K562 (cell line): ENCODE data around the gene ENG. TPM values are rescaled to one million over a fixed set of nuclear protein-coding genes. Genes with fewer than 3 reads are reported as not detected.
A peak's percentile ranks its signal among the peaks of the same experiment; 100 is the strongest.

Experiments used
- CC2D1A ChIP-seq: fragments of 450-650 bp; IDR thresholded peaks from 2 replicates; pipeline ENCODE4 v1.6.1; 2017; ENCODE audit warnings: mild to moderate bottlenecking
- CSDE1 ChIP-seq, 2 experiments: fragments of 450-650 bp; IDR thresholded peaks; 2 replicates each; pipeline ENCODE4 v1.6.1; 2016; ENCODE audit warnings: mild to moderate bottlenecking in 1 of 2
- ELF1 ChIP-seq: fragments of 200-800 bp; sonication (Bioruptor generic); IDR thresholded peaks from 2 replicates; pipeline ENCODE4 v1.6.1; 2016; ENCODE audit warnings: missing genetic modification characterization, missing compliant biosample characterization
- HEY1 ChIP-seq: fragments of 250-450 bp; sonication (Bioruptor Pico); IDR thresholded peaks from 2 replicates; pipeline ENCODE4 v1.5.0; 2020; ENCODE audit warnings: mild to moderate bottlenecking, moderate library complexity, borderline replicate concordance
- KDM2B ChIP-seq: fragments of 250-450 bp; sonication (Bioruptor Pico); IDR thresholded peaks from 2 replicates; pipeline ENCODE4 v1.8.0; 2021; ENCODE audit warnings: mild to moderate bottlenecking, moderate library complexity
- NCOA6 ChIP-seq: fragments of 450-650 bp; IDR thresholded peaks from 2 replicates; pipeline ENCODE4 v1.6.1; 2017; ENCODE audit warnings: mild to moderate bottlenecking
- NFE2 ChIP-seq: IDR thresholded peaks from 2 replicates; pipeline ENCODE4 v1.6.1; 2014; ENCODE audit warnings: antibody characterized with exemption, low read depth
- POLR2A ChIP-seq: fragments of 450-650 bp; conservative IDR thresholded peaks from 2 replicates; pipeline ENCODE4 v1.6.1; 2016
- RBM14 ChIP-seq: fragments of 200-400 bp; formaldehyde crosslinking; IDR thresholded peaks from 2 replicates; pipeline ENCODE4 v1.6.1; 2018; ENCODE audit warnings: low read depth, mild to moderate bottlenecking, low read length, moderate library complexity, borderline replicate concordance; ENCODE audit not compliant: insufficient read depth
- TAF9B ChIP-seq: fragments of 450-650 bp; IDR thresholded peaks from 2 replicates; pipeline ENCODE4 v1.6.1; 2018; ENCODE audit warnings: mild to moderate bottlenecking; ENCODE audit not compliant: partially characterized antibody
- ZBTB1 ChIP-seq: sonication (generic); formaldehyde crosslinking; IDR thresholded peaks from 2 replicates; pipeline ENCODE4 v1.8.1; 2023; ENCODE audit warnings: missing genetic modification reagents, low read depth, mild to moderate bottlenecking, borderline replicate concordance
- ZNF133 ChIP-seq: fragments of 250-450 bp; sonication (Bioruptor Pico); IDR thresholded peaks from 2 replicates; pipeline ENCODE4 v1.4.0; 2020; ENCODE audit warnings: mild to moderate bottlenecking
- polyA plus RNA-seq, 8 experiments: library from polyadenylated mRNA; depleted of rRNA in 4 of 8; stranded (reverse) in 5 of 8; unstranded in 3 of 8; fragments of >200 nt; fragmentation: Nextera tagmentation in 2 of 8; fragmentation: Illumina TruSeq in 1 of 8; extraction: Ambion mirVana in 2 of 8; extraction: Trizol in 1 of 8; gene quantifications; 2 replicates each; pipeline versions ENCODE4 v1.2.1 to v1.2.3, GENCODE V29; 2011 to 2014; ENCODE audit warnings: inconsistent platforms in 1 of 8, missing spikeins in 1 of 8
- total RNA-seq, 7 experiments: library from RNA; depleted of rRNA in 6 of 7; stranded (reverse); fragments of >200 nt in 6 of 7; fragmentation: Illumina TruSeq in 2 of 7; extraction: Trizol in 2 of 7; gene quantifications; 2 replicates each; pipeline versions ENCODE4 v1.2.1 to v1.2.3, GENCODE V29; 2011 to 2021; ENCODE audit warnings: low replicate concordance in 1 of 7
- TF ChIP-seq, protein P1 (sequence below): sonication (generic); formaldehyde crosslinking; IDR thresholded peaks from 2 replicates; pipeline ENCODE4 v1.9.0; 2022; ENCODE audit warnings: mild to moderate bottlenecking, missing genetic modification reagents
- TF ChIP-seq, protein P2 (sequence below): fragments of 250-450 bp; sonication (Bioruptor Pico); IDR thresholded peaks from 2 replicates; pipeline ENCODE4 v1.5.0; 2021
- TF ChIP-seq, protein P3 (sequence below): sonication (generic); formaldehyde crosslinking; IDR thresholded peaks from 2 replicates; pipeline ENCODE4 v1.8.1; 2023; ENCODE audit warnings: missing genetic modification reagents, mild to moderate bottlenecking, borderline replicate concordance
- TF ChIP-seq, protein P4 (sequence below): fragments of 250-450 bp; sonication (Bioruptor Pico); IDR thresholded peaks from 2 replicates; pipeline ENCODE4 v1.4.0; 2020; ENCODE audit warnings: mild to moderate bottlenecking, moderate library complexity, borderline replicate concordance
- TF ChIP-seq, protein P5 (sequence below): fragments of 450-650 bp; conservative IDR thresholded peaks from 2 replicates; pipeline ENCODE4 v1.6.1; 2016; ENCODE audit warnings: missing genetic modification characterization, low read depth, mild to moderate bottlenecking, missing compliant biosample characterization, moderate library complexity

Gene ENG
- total and polyA plus RNA-seq, 9 of the 15 experiments (the other 6 are each of a cell fraction or from before 2014, with no cell fraction given) = 0.04 to 0.40 (median 0.14) TPM; not detected in 1

DNA sequence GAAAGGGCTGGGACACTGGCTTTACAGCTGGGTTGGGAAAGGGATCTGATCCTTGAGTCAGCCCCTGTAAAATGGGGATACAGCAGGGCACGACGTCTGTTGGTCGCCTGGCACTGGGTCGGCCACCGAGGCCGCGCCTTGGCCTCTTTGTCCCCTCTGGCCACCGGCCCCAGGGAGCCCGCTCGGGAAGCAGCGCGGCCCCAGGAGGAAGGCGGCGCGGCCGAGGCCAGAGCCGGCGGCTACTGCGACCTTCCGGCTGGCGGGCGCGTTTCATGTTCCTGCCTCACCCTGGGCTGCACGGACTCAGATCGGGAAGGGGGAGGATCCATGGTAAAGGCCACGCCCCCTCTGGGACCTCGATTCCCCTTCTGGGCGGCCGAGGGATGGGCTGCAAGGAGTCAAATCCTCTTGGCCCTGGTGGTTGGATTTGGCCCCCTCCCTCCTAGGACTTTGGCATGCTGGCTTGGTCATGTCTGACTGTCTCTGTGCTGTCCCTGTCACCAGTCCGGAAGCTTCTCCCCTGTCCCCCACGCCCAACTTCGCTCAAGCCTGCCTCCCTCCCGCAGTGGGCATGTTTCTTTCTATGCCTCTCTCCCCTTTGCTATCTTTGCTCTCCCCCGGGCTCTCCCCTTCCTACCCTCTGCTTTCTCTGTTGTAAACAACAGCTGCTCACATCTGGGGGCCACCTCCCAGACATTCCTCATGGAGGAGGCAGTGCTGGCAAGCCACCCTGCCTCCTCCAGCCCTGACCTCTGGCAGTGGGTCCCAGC lies 26.0 kb downstream of the ENG start (continued):
- TF ChIP-seq ZBTB1 (CRISPR knock-in tag) (no peak), ELF1 (tag) (peak; percentile 55; the same call in 1 of the 2 replicates), RBM14 (no peak), POLR2A (peak; percentile 89), CC2D1A (no peak), HEY1 (CRISPR knock-in tag) (no peak), ZNF133 (CRISPR knock-in tag) (no peak), NFE2 (0 out of 2 replicates have a peak, but pooled peaks have one; percentile 19), TAF9B (no peak), CSDE1 (IDR thresholded peaks at IDR 0.05) (no peak), NCOA6 (no peak), KDM2B (CRISPR knock-in tag) (0 out of 2 replicates have a peak, but pooled peaks have one; percentile 16)
- TF ChIP-seq, protein P1, sequence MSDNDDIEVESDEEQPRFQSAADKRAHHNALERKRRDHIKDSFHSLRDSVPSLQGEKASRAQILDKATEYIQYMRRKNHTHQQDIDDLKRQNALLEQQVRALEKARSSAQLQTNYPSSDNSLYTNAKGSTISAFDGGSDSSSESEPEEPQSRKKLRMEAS (CRISPR knock-in tag) = no peak
- TF ChIP-seq, protein P2, sequence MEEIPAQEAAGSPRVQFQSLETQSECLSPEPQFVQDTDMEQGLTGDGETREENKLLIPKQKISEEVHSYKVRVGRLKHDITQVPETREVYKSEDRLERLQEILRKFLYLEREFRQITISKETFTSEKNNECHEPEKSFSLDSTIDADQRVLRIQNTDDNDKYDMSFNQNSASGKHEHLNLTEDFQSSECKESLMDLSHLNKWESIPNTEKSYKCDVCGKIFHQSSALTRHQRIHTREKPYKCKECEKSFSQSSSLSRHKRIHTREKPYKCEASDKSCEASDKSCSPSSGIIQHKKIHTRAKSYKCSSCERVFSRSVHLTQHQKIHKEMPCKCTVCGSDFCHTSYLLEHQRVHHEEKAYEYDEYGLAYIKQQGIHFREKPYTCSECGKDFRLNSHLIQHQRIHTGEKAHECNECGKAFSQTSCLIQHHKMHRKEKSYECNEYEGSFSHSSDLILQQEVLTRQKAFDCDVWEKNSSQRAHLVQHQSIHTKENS (CRISPR knock-in tag) = no peak
- TF ChIP-seq, protein P3, sequence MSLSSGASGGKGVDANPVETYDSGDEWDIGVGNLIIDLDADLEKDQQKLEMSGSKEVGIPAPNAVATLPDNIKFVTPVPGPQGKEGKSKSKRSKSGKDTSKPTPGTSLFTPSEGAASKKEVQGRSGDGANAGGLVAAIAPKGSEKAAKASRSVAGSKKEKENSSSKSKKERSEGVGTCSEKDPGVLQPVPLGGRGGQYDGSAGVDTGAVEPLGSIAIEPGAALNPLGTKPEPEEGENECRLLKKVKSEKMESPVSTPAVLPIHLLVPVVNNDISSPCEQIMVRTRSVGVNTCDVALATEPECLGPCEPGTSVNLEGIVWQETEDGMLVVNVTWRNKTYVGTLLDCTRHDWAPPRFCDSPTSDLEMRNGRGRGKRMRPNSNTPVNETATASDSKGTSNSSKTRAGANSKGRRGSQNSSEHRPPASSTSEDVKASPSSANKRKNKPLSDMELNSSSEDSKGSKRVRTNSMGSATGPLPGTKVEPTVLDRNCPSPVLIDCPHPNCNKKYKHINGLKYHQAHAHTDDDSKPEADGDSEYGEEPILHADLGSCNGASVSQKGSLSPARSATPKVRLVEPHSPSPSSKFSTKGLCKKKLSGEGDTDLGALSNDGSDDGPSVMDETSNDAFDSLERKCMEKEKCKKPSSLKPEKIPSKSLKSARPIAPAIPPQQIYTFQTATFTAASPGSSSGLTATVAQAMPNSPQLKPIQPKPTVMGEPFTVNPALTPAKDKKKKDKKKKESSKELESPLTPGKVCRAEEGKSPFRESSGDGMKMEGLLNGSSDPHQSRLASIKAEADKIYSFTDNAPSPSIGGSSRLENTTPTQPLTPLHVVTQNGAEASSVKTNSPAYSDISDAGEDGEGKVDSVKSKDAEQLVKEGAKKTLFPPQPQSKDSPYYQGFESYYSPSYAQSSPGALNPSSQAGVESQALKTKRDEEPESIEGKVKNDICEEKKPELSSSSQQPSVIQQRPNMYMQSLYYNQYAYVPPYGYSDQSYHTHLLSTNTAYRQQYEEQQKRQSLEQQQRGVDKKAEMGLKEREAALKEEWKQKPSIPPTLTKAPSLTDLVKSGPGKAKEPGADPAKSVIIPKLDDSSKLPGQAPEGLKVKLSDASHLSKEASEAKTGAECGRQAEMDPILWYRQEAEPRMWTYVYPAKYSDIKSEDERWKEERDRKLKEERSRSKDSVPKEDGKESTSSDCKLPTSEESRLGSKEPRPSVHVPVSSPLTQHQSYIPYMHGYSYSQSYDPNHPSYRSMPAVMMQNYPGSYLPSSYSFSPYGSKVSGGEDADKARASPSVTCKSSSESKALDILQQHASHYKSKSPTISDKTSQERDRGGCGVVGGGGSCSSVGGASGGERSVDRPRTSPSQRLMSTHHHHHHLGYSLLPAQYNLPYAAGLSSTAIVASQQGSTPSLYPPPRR (CRISPR knock-in tag) = no peak
- TF ChIP-seq, protein P4, sequence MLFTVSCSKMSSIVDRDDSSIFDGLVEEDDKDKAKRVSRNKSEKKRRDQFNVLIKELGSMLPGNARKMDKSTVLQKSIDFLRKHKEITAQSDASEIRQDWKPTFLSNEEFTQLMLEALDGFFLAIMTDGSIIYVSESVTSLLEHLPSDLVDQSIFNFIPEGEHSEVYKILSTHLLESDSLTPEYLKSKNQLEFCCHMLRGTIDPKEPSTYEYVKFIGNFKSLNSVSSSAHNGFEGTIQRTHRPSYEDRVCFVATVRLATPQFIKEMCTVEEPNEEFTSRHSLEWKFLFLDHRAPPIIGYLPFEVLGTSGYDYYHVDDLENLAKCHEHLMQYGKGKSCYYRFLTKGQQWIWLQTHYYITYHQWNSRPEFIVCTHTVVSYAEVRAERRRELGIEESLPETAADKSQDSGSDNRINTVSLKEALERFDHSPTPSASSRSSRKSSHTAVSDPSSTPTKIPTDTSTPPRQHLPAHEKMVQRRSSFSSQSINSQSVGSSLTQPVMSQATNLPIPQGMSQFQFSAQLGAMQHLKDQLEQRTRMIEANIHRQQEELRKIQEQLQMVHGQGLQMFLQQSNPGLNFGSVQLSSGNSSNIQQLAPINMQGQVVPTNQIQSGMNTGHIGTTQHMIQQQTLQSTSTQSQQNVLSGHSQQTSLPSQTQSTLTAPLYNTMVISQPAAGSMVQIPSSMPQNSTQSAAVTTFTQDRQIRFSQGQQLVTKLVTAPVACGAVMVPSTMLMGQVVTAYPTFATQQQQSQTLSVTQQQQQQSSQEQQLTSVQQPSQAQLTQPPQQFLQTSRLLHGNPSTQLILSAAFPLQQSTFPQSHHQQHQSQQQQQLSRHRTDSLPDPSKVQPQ = no peak
- TF ChIP-seq, protein P5, sequence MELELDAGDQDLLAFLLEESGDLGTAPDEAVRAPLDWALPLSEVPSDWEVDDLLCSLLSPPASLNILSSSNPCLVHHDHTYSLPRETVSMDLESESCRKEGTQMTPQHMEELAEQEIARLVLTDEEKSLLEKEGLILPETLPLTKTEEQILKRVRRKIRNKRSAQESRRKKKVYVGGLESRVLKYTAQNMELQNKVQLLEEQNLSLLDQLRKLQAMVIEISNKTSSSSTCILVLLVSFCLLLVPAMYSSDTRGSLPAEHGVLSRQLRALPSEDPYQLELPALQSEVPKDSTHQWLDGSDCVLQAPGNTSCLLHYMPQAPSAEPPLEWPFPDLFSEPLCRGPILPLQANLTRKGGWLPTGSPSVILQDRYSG (tag) = peak; percentile 62; the same call in 1 of the 2 replicates
